ENCODE results near the gene ANKRD66.
"Not testable (repeated sequence)": the region's sequence is repeated elsewhere in the genome, so short reads cannot be mapped to it uniquely, and the experiment has no call there.

Gene ANKRD66

DNA sequence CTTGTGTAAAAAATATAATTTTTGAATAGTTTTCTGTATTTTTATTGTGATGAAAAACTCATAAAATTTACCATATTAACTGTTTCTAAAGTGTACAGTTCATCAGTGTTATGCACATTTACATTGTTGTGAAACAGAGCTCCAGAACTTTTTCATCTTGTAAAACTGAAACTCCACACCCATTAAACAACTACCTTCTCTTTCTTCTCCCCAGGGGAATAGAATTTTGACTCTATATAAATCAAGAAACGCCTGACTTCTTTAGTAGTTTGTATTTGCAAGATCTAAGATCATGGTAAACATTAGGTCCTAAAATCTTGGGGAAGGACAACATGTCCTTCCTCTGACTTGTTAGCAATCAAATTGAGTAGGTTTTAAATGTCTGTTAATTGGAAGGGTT, 9.1 kb downstream of the ANKRD66 start:
- no peak for DNase-seq

DNA sequence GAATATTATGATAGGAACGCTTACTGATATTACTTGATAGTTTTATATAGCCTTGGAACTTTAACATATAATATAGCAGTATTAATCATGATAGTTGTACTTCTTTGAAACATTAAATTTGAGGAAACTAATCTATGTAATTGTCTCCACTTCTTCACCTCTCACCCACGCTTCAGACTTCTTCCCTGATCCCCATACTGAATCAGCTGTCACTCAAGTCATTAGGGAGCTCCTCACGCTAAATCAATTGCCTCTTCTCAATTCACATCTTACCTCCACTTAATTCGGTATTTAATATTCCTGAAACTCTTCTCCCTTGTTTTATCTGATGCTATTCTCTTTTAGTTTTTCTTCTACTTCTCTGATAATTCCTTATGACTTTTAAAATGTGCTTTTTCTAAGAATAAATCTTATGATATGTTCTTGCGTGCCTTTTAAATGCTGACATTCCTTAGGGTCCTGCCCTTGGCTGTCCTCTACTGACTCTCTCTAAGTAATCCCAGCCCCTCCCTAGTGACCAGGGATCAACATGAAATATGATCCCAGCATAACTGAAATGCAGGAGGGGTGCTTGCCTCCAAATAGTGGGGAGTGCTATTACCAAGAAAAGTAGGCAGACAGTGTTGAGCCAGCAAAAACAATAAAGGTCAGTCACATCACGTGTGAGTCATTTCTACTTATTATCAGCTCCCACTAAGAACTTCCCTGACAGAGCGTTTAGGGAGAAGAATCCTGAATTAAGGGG, 9.9 kb downstream of the ANKRD66 start:
- ATAC-seq = no peak
- DNase-seq = no peak

More for the DNA sequence above, 9.1 kb downstream of the ANKRD66 start:
- no peak for ATAC-seq

DNA sequence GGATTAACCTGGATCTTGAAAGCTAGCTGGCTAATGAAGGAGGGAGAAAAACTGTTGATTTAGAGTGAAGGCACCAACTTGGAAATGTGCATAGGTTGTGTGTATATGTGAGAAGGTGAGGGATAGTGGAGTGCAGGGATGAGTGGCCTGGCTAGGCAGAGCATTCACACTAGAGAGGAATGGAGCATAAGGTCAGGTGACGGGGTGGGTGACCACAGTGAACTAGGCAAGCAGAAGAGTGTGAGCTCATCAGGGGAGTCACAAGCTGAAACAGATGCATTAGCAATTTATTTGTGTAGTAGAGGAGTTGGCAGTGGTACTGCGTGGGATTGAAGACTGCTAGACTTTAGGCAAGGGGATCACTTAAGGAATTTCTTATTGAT, 10.5 kb downstream of the ANKRD66 start:
- no peak for DNase-seq
- ATAC-seq = no peak

DNA sequence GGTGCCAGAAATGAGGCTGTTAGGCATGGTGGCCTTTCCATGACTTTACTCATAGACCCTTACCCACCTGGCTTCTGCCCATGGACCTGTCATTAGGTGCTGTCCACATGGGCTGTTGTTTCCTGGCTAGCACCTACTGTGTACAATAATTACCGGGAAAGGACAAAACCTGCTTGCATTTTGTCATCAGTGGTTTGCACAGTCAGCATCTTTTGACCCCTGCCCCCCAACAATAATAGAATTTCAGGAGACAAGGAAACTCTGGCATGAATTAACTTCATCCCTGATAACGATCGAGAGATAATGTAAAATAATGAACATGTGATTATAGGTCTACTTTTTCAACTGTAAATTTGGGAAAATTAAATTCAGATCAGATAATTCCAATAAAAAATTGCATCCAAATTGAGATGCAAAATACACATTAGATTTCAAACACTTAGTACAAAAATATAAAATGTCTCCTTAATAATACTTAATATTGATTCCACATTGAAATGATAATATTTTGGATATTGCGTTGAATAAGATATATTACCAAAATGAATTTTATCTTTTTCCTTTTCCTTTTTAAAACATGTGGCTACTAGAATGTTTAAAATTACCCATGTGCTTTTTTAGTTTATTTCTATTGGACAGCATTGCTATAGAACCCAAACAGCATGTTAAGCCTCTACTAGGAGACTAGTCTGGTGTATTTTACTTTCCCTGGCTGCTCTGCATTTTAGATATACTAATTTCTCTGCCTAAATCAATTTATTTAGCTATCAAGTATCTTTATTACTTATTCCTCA, 12.4 kb downstream of the ANKRD66 start:
- no peak for ATAC-seq

GRCh38 chr6:46760925-46761324, 14.2 kb downstream of the ANKRD66 start:
- no peak for DNase-seq
- ATAC-seq = no peak

More for the DNA sequence above, 12.4 kb downstream of the ANKRD66 start:
- DNase-seq = no peak

DNA sequence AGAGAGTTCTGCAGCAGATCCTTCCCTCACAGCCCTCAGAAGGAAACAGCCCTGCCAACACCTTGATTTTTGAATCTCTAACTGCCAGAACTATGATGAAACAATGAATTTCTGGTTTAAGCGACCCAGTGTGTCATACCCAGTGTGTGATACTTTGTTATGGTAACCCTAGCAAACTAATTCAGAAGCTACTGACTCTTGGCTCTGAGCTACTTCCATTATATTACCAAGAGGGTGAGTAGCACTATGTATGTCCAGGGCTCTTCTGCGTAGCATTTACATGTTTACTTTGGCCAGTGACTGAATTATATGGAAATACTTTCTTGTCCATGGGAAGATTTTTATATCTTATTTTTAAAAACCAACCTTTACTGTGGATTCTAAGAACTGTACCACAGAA, 16.7 kb downstream of the ANKRD66 start:
- ATAC-seq (no peak), DNase-seq (no peak)

- ATAC-seq, DNase-seq: not testable (repeated sequence)
Observed at GRCh38 chr6:46764280-46764679, 17.5 kb downstream of the ANKRD66 start.

DNA sequence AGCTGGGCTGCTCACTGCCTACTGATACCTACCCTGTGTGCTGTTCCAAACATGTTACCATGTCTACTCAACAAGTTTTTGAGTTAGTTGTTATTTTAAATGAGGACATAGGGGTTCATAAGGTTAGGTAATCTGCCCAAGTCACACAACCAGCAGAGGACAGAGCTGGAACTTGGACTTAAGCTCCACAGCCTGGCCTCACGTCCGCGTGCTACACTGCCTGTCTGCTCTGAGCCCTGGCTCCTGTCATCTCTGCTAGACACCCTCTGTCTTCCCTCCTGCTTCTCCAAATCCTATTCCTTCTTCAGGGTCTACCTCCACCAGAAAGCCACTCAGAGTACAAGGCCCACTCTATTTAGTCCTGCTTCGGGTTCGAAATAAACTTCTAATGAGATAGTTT, 18.2 kb downstream of the ANKRD66 start:
- DNase-seq (no peak), ATAC-seq (no peak)

DNA sequence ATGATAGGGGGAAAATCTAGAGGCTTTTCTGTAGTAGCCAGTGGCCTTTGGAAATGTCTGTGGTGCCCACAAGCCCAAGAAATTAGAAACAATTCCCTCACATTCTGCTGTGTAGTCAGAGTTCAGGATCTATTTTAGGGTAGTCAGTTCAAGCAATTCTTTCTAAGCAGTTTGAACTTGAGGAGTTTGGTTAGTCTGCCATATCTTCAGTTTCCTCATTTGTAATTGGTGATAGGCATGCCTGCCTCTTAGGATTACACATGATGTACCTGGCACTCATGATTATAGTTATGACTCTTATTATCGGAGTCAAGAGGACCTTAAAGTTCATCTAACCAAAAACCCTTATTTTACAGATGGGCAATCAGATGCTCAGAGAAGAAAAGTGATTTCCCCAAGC, 25.3 kb downstream of the ANKRD66 start:
- ATAC-seq (no peak), DNase-seq (no peak)

DNA sequence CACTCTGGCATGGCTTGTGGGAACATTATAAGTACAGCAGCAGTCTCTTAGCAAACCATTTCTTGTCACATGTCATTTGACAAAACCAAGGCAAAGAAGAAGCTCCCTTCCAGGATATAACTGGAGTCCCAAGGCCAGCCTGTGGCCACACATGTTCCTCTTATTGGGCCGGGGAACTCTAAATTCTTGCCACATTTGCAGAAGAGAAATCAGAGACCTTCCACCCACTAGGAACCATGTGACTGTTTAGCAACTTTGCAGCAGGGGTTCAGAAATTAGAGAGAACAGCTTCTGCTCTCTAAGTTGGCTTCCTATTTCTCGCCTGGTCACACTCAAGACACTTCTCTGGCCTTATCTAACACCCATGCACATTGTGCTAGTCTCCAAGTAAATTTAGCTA, 26.0 kb downstream of the ANKRD66 start:
- ATAC-seq (no peak), DNase-seq (no peak)

- ATAC-seq (no peak), DNase-seq (no peak)
Observed at GRCh38 chr6:46773201-46773855, 26.6 kb downstream of the ANKRD66 start.

DNA sequence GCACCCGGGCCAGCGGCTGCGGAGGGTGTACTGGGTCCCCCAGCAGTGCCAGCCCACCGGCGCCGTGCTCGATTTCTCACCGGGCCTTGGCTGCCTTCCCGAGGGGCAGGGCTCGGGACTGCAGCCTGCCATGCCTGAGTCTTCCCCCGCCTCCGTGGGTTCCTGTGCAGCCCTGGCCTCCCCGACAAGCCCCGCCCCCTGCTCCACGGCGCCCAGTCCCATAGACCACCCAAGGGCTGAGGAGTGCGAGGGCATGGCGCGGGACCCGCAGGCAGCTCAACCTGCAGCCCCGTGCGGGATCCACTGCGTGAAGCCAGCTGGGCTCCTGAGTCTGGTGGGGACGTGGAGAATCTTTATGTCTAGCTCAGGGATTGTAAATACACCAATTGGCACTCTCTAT, 28.0 kb downstream of the ANKRD66 start:
- not testable (repeated sequence) for ATAC-seq, DNase-seq

DNA sequence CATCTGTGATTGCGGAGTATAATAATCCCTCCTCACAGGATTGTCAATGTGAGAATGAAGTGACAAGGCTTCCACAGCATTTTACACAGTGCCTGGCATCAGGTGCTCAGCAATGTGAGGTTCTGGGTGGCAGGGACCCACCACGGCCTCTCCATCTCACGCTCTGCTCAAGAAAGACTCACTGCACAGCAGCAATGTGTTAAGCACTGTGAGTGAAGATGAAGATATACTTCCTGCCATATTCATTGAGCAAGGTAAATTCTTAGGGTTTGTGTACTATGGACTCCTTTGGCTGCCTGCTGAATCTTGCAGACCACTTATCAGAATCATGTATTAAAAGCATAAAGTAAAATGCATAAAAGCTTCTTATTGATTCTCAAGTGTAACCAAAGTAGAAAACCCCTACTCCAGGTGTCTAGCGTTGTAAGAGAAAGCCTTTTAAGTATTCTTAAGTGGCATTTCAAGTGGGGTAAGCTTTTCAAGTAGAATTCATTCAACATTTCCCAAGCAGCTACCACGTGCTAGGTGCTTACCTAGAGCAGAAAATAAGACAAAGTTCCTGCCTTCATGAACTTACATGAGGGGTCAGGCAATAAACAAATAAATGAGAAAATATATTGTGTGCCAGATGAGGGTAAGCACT, 29.5 kb downstream of the ANKRD66 start:
- no peak for DNase-seq
- no peak for ATAC-seq

DNA sequence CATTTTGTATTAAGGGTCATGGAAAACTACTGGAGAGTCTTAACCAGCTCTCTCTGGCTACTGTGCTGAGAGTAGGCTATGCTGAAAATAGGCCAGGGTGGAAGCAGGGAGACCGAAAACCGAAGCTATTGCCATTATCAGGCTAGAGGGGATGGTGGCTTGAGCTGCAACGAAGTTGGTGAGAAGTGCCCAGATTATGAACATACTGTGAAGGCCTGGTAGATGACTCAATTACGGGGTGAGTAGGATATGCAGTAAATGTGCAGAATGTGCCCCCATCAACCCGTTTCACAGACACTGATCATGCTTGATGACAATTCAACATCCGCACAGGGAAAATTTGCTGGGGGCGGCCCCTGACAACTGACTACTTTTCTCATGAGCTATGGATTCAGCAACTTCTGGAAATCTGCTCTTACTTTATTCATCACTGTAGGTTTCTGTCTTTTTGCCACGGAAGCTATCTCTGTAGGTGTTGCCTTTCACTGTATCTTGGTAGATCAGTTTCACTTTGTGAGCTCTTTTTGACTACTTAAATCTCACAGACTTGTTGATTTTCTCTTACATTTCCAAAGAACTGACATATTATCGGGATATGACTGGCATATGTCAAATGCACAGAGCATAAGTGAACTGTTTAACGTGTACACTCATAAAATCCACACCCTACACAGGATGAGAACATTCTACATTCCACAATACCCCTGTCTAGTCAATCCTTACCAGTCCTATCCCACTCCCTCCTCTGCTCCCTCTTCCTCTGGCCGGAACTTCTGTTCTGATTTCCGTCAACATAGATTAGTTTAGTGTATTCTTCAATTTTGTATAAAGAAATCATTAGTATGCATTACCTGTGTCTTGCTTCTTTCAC, 31.0 kb downstream of the ANKRD66 start:
- DNase-seq = no peak
- no peak for ATAC-seq

- ATAC-seq = no peak
- peak; percentile 37 for DNase-seq
Observed at GRCh38 chr6:46781478-46782378, 35.0 kb downstream of the ANKRD66 start.

GRCh38 chr6:46784535-46784934, 37.8 kb downstream of the ANKRD66 start:
- ATAC-seq (no peak), DNase-seq (no peak)

- ATAC-seq (no peak), DNase-seq (no peak)
Observed at GRCh38 chr6:46787871-46788540, 41.3 kb downstream of the ANKRD66 start.

DNA sequence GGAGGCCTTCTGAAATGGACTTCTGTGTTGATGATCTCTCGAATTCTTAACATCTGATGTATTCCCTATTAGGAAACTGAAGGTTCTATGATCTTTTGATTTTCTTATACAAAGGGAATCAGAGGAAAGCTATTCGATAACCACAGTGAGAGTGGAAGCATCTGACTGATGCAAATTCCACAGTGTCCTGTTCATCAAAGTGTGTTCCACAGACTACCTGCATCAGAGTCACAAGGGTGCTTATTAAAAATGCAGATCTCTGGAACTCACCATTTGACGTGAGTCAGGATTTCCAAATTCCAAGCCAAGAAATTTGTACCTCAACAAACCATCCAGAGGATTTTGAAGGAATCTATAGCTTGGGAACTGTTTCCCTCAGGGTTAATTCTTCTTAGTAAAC, 42.1 kb downstream of the ANKRD66 start:
- ATAC-seq (no peak), DNase-seq (no peak)

DNA sequence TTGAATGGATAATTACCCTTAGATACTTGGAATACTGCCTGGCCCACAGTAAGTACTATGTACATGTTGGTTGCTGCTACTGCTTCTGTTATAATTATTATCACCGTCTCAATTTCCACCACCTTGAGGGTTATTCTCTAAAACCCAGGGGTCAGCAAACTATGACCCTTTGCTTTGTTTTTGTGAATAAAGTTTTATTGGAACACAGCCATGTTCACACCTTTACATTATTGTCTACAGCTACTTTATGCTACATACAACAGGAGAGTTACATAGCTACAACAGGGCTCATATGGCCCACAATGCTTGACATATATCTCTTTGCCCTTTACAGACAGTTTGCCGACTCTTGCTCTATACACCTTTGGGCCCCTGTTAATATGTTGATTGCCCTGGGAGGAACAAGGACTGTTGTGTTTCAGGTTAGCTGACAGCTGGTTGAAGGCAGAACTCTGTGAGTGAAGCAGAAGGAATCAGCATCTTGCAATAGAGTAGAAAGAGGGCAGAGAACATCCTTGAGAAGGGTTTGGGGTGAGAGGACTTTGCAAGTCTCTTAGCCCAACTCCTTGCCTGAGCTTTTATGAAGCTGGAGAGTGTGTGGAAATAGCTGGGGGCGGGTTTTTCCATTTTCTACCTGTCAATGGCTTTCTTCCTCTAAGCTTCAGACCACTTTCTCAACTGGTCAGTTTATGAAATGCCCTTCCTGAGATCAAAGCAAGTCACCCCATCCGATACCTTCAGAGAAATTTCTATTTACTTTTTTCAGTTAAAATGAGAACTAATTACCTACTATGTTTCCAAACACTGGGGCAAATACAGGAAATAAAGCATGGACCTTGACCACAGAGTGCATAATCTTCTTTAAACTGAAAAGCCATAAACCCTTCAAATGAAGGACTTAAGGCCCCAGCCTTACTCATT, 43.0 kb downstream of the ANKRD66 start:
- DNase-seq (no peak), ATAC-seq (no peak)
